Esophagus muscularis mucosa (tissue), 4 donors: ENCODE measurements around the gene SLC30A10. TPM values are rescaled to one million over a fixed set of nuclear protein-coding genes. Genes with fewer than 3 reads are reported as not detected.
"Not testable (repeated sequence)": the region's sequence is repeated elsewhere in the genome, so short reads cannot be mapped to it uniquely, and the experiment has no call there.

ENCODE experiments used
- DNase-seq: peaks from one replicate; pipeline ENCODE4 v3.0.0-alpha.2; 2017; ENCODE audit errors: extremely low spot score
- H3K27ac ChIP-seq, 4 donors: fragments of 200-600 bp; sonication (generic); replicated peaks in 1 of 4; 1 replicate in 3 of 4; 2 replicates in 1 of 4; pipeline ENCODE4 v1.5.1; 2016 to 2019; ENCODE audit warnings: mild to moderate bottlenecking in 1 of 4
- H3K27me3 ChIP-seq, 4 donors: fragments of 200-600 bp; sonication (generic); one replicate each; pipeline versions ENCODE4 v1.5.1 to v1.6.0; 2016 to 2019
- H3K36me3 ChIP-seq, 4 donors: fragments of 200-600 bp; sonication (generic); one replicate each; pipeline ENCODE4 v1.5.1; 2016 to 2019
- H3K4me1 ChIP-seq, 4 donors: fragments of 200-600 bp; sonication (generic); one replicate each; pipeline ENCODE4 v1.5.1; 2016 to 2019
- H3K4me3 ChIP-seq, 4 donors: fragments of 200-600 bp; sonication (generic); 1 replicate in 2 of 4; 2 replicates in 2 of 4; pipeline ENCODE4 v1.5.1; 2016 to 2019; ENCODE audit warnings: mild to moderate bottlenecking in 4 of 4, moderate library complexity in 1 of 4
- H3K9me3 ChIP-seq, 4 donors: fragments of 200-600 bp; sonication (generic); 1 replicate in 3 of 4; 2 replicates in 1 of 4; pipeline ENCODE4 v1.5.1; 2016 to 2019
- CTCF ChIP-seq, 3 experiments: fragments of 200-600 bp in 2 of 3; fragments of 450-650 bp in 1 of 3; sonication (generic) in 2 of 3; IDR thresholded peaks; one replicate each; pipeline ENCODE4 v1.5.1; 2017 to 2019; ENCODE audit warnings: antibody characterized with exemption in 3 of 3, mild to moderate bottlenecking in 2 of 3, moderate library complexity in 1 of 3
- EP300 ChIP-seq: sonication (generic); formaldehyde crosslinking; IDR thresholded peaks from one replicate; pipeline ENCODE4 v1.6.1; 2017; ENCODE audit warnings: antibody characterized with exemption
- POLR2A ChIP-seq: fragments of 450-650 bp; IDR thresholded peaks from one replicate; pipeline ENCODE4 v1.6.1; 2017; ENCODE audit warnings: antibody characterized with exemption, moderate library complexity, mild to moderate bottlenecking, low read depth
- POLR2AphosphoS5 ChIP-seq, 2 donors: sonication (generic); formaldehyde crosslinking; IDR thresholded peaks; one replicate each; pipeline ENCODE4 v1.6.1; 2017; ENCODE audit warnings: antibody characterized with exemption in 2 of 2
- WGBS: methylation state at CpG from one replicate; pipeline ENCODE4 v1.1.5; 2018; 5-methylcytosine and 5-hydroxymethylcytosine counted together
- intact Hi-C: fragments of 100-400 bp; cut with DNase I; formaldehyde crosslinking; loops from one replicate; pipeline ENCODE4 v1.15.1; 2023
- total RNA-seq, 4 donors: library from RNA; depleted of rRNA; stranded (reverse); fragments of >200 nt; gene quantifications; one replicate each; pipeline versions ENCODE4 v1.1.0 to v1.2.1, GENCODE V29; 2016

SLC30A10 gene
- total RNA-seq, 4 donors from 2014 or later = not detected

- Histone ChIP-seq H3K9me3 (no peaks in the 10 kb centered on the region), H3K4me3 (no peak overlapping the region), H3K4me1 (no peaks in the 10 kb centered on the region), H3K36me3 (no peaks in the 10 kb centered on the region), H3K27ac (no peak overlapping the region), H3K27me3 (no peaks in the 10 kb centered on the region)
- 60% methylated on average over 1 of the region's 1 CpG for WGBS
- intact Hi-C loops = no loop called here
- TF ChIP-seq CTCF (IDR thresholded peaks at IDR 0.05) (no peak), POLR2AphosphoS5 (IDR thresholded peaks at IDR 0.05) (no peak), POLR2A (no peak), EP300 (no peak)
- no peak for DNase-seq
Measured at GRCh38 chr1:219900882-219901281, 27.5 kb downstream of the SLC30A10 start.

GRCh38 chr1:219900201-219900600, 28.2 kb downstream of the SLC30A10 start:
- TF ChIP-seq CTCF (IDR thresholded peaks at IDR 0.05) (no peak), POLR2A (no peak), POLR2AphosphoS5 (IDR thresholded peaks at IDR 0.05) (no peak), EP300 (no peak)
- intact Hi-C loops = no loop called here
- H3K27ac ChIP-seq = no peak overlapping the region
- no peak for DNase-seq
- no peaks in the 10 kb centered on the region for H3K36me3 ChIP-seq
- no peaks in the 10 kb centered on the region for H3K9me3 ChIP-seq
- H3K4me3 ChIP-seq = no peak overlapping the region
- WGBS = 55% methylated on average over 1 of the region's 1 CpG
- H3K27me3 ChIP-seq = no peaks in the 10 kb centered on the region
- no peaks in the 10 kb centered on the region for H3K4me1 ChIP-seq

GRCh38 chr1:219898375-219898774, 30.0 kb downstream of the SLC30A10 start:
- WGBS = 84% methylated on average over 5 of the region's 5 CpGs
- TF ChIP-seq CTCF (IDR thresholded peaks at IDR 0.05) (no peak), EP300 (no peak), POLR2AphosphoS5 (IDR thresholded peaks at IDR 0.05) (no peak), POLR2A (no peak)
- Histone ChIP-seq H3K27ac (no peak overlapping the region), H3K4me3 (no peak overlapping the region), H3K4me1 (no peaks in the 10 kb centered on the region), H3K27me3 (no peaks in the 10 kb centered on the region), H3K9me3 (no peaks in the 10 kb centered on the region), H3K36me3 (no peaks in the 10 kb centered on the region)
- DNase-seq = no peak
- intact Hi-C loops = no loop called here

- no peaks in the 10 kb centered on the region for H3K4me1 ChIP-seq
- DNase-seq = no peak
- intact Hi-C loops = no loop called here
- no peak overlapping the region for H3K4me3 ChIP-seq
- no peaks in the 10 kb centered on the region for H3K36me3 ChIP-seq
- TF ChIP-seq CTCF (IDR thresholded peaks at IDR 0.05) = no peak
- no peak for TF ChIP-seq POLR2A
- TF ChIP-seq EP300 = no peak
- TF ChIP-seq POLR2AphosphoS5 (IDR thresholded peaks at IDR 0.05) = no peak
- no peaks in the 10 kb centered on the region for H3K27me3 ChIP-seq
- H3K9me3 ChIP-seq = peaks cover 0 to 3% (median 0%) of the 10 kb centered on the region in 4 donors
- no peak overlapping the region for H3K27ac ChIP-seq
- WGBS = 41% methylated on average over 5 of the region's 5 CpGs
Measured at GRCh38 chr1:219897914-219898313, 30.4 kb downstream of the SLC30A10 start.

GRCh38 chr1:219892271-219892670, 36.1 kb downstream of the SLC30A10 start:
- WGBS = 96% methylated on average over 1 of the region's 1 CpG

GRCh38 chr1:219891846-219892245, 36.5 kb downstream of the SLC30A10 start:
- intact Hi-C loops, H3K4me1 ChIP-seq, H3K9me3 ChIP-seq, DNase-seq, H3K4me3 ChIP-seq, H3K27ac ChIP-seq, H3K36me3 ChIP-seq, H3K27me3 ChIP-seq: not testable (repeated sequence)
- 93% methylated on average over 4 of the region's 4 CpGs for WGBS

More at GRCh38 chr1:219892271-219892670, 36.1 kb downstream of the SLC30A10 start:
- H3K4me1 ChIP-seq, DNase-seq, H3K36me3 ChIP-seq, H3K27ac ChIP-seq, H3K9me3 ChIP-seq, intact Hi-C loops, H3K27me3 ChIP-seq, H3K4me3 ChIP-seq: not testable (repeated sequence)

- DNase-seq, H3K27me3 ChIP-seq, H3K4me1 ChIP-seq, intact Hi-C loops, H3K4me3 ChIP-seq, H3K9me3 ChIP-seq, H3K27ac ChIP-seq, H3K36me3 ChIP-seq: not testable (repeated sequence)
- WGBS = 89% methylated on average over 4 of the region's 4 CpGs
Measured at GRCh38 chr1:219888667-219889066, 39.7 kb downstream of the SLC30A10 start.
